Stimulated activated CD8-positive, alpha-beta memory T cell treated with anti-CD3 and anti-CD28 coated beads, Interleukin-4, amount 100 ng/mL, for 48 hours (primary cell): ENCODE data around the gene TAS2R14.

Experiments
- DNase-seq: peaks from one replicate; pipeline ENCODE4 v3.0.0-alpha.2; 2020

The TAS2R14 gene

GRCh38 chr12:10901427-10901826, 37.6 kb downstream of the TAS2R14 start:
- no peak for DNase-seq

- no peak for DNase-seq
Measured at GRCh38 chr12:10900972-10901371, 38.1 kb downstream of the TAS2R14 start.

GRCh38 chr12:10900530-10900929, 38.5 kb downstream of the TAS2R14 start:
- no peak for DNase-seq

- no peak for DNase-seq
Measured at GRCh38 chr12:10896854-10897253, 42.2 kb downstream of the TAS2R14 start.

GRCh38 chr12:10891937-10892336, 47.1 kb downstream of the TAS2R14 start:
- DNase-seq, result no peak

- no peak for DNase-seq
Measured at GRCh38 chr12:10889226-10889625, 49.8 kb downstream of the TAS2R14 start.
